Measurements from ENCODE around the gene GOSR2.

DNA sequence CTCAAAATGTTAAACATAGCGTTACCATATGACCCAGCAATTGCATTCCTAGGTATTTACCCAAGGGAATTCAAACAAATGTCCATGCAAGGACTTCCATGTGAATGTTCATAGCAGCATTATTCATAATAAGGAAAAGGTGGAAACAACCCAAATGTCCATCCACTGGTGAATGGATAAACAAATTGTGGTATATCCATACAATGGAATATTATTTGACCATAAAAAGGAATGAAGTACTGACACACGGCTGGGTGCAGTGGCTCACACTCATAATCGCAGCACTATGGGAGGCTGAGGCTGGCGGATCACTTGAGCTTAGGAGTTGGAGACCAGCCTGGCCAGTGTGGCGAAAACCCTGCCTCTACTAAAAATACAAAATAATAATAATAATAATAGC lies 24.1 kb upstream of the GOSR2 start:
- TF ChIP-seq YY1 (IDR thresholded peaks at IDR 0.05; ENCODE audit: insufficient read depth, insufficient read length) (no peak), ZNF274 (IDR thresholded peaks at IDR 0.05; ENCODE audit: low read depth, low read length) (no peak)
